Stomach smooth muscle (tissue), 2 donors: Measurements from ENCODE around the gene CYP1A2.
A peak's percentile ranks its signal among the peaks of the same experiment; 100 is the strongest.

Experiments
- H3K27ac ChIP-seq: one replicate; pipeline ENCODE4 v1.7.0; 2013; ENCODE audit warnings: mild to moderate bottlenecking, low read length, inconsistent platforms
- H3K27me3 ChIP-seq, 2 donors: one replicate each; pipeline ENCODE4 v1.7.0; 2013; ENCODE audit warnings: low read length in 2 of 2; ENCODE audit not compliant: insufficient read depth in 2 of 2, control insufficient read depth in 1 of 2
- H3K36me3 ChIP-seq, 2 donors: one replicate each; pipeline ENCODE4 v1.7.0; 2013; ENCODE audit warnings: low read length in 2 of 2; ENCODE audit not compliant: control insufficient read depth in 2 of 2, insufficient read depth in 2 of 2
- H3K4me1 ChIP-seq: one replicate; pipeline ENCODE4 v1.7.0; 2013; ENCODE audit warnings: low read length; ENCODE audit not compliant: control insufficient read depth, insufficient read depth
- H3K4me3 ChIP-seq, 2 donors: one replicate each; pipeline ENCODE4 v1.7.0; 2013; ENCODE audit warnings: low read length in 2 of 2
- H3K9ac ChIP-seq, 2 donors: one replicate each; pipeline ENCODE4 v1.7.0; 2013; ENCODE audit warnings: low read length in 2 of 2, mild to moderate bottlenecking in 1 of 2
- H3K9me3 ChIP-seq, 2 donors: one replicate each; pipeline ENCODE4 v1.7.0; 2013; ENCODE audit warnings: low read length in 2 of 2; ENCODE audit not compliant: control insufficient read depth in 2 of 2
- donor health status: healthy.
- donor health status: Pancreatic carcinoma.

CYP1A2 gene

GRCh38 chr15:74798388-74799254 is 50.0 kb downstream of the CYP1A2 start:
- Histone ChIP-seq H3K27me3 (no peaks in the 10 kb centered on the region), H3K9me3 (no peaks in the 10 kb centered on the region), H3K4me3 (no peak overlapping the region), H3K36me3 (peaks cover 15 to 17% of the 10 kb centered on the region in 2 donors), H3K4me1 (peaks cover 5% of the 10 kb centered on the region), H3K9ac (no peak overlapping the region), H3K27ac (no peak overlapping the region)

- Histone ChIP-seq H3K9ac (no peak overlapping the region), H3K27ac (no peak overlapping the region), H3K27me3 (no peaks in the 10 kb centered on the region), H3K36me3 (peaks cover 15 to 22% of the 10 kb centered on the region in 2 donors), H3K4me1 (peaks cover 5% of the 10 kb centered on the region), H3K4me3 (no peak overlapping the region), H3K9me3 (no peaks in the 10 kb centered on the region)
These were observed 50.7 kb downstream of the CYP1A2 start for GRCh38 chr15:74799255-74799855.

GRCh38 chr15:74799856-74800558 is 51.4 kb downstream of the CYP1A2 start:
- Histone ChIP-seq H3K36me3 (peaks cover 15 to 22% of the 10 kb centered on the region in 2 donors), H3K4me3 (no peak overlapping the region), H3K9ac (no peak overlapping the region), H3K9me3 (no peaks in the 10 kb centered on the region), H3K4me1 (peaks cover 5% of the 10 kb centered on the region), H3K27ac (no peak overlapping the region), H3K27me3 (no peaks in the 10 kb centered on the region)

- H3K9ac ChIP-seq: no peak overlapping the region
- H3K4me3 ChIP-seq: no peak overlapping the region
- H3K27ac ChIP-seq: no peak overlapping the region
- H3K27me3 ChIP-seq: no peaks in the 10 kb centered on the region
- no peaks in the 10 kb centered on the region for H3K9me3 ChIP-seq
- peaks cover 5% of the 10 kb centered on the region for H3K4me1 ChIP-seq
- peaks cover 15 to 22% of the 10 kb centered on the region in 2 donors for H3K36me3 ChIP-seq
These were observed 52.0 kb downstream of the CYP1A2 start for GRCh38 chr15:74800559-74801094.

GRCh38 chr15:74801311-74801997 is 52.8 kb downstream of the CYP1A2 start:
- no peaks in the 10 kb centered on the region for H3K27me3 ChIP-seq
- H3K4me1 ChIP-seq: peaks cover 5% of the 10 kb centered on the region
- H3K4me3 ChIP-seq: no peak overlapping the region
- H3K9ac ChIP-seq: no peak overlapping the region
- no peak overlapping the region for H3K27ac ChIP-seq
- H3K36me3 ChIP-seq: peaks cover 15 to 22% of the 10 kb centered on the region in 2 donors
- H3K9me3 ChIP-seq: no peaks in the 10 kb centered on the region

- Histone ChIP-seq H3K4me3 (no peak overlapping the region), H3K27me3 (no peaks in the 10 kb centered on the region), H3K27ac (no peak overlapping the region), H3K9ac (no peak overlapping the region), H3K36me3 (peaks cover 15 to 22% of the 10 kb centered on the region in 2 donors), H3K9me3 (no peaks in the 10 kb centered on the region), H3K4me1 (peaks cover 5% of the 10 kb centered on the region)
These were observed 53.6 kb downstream of the CYP1A2 start for GRCh38 chr15:74802290-74802689.

GRCh38 chr15:74802862-74803447 is 54.3 kb downstream of the CYP1A2 start:
- H3K27me3 ChIP-seq: no peaks in the 10 kb centered on the region
- no peaks in the 10 kb centered on the region for H3K9me3 ChIP-seq
- H3K27ac ChIP-seq: no peak overlapping the region
- H3K4me3 ChIP-seq: no peak overlapping the region
- peaks cover 15 to 22% of the 10 kb centered on the region in 2 donors for H3K36me3 ChIP-seq
- H3K4me1 ChIP-seq: peaks cover 5% of the 10 kb centered on the region
- no peak overlapping the region for H3K9ac ChIP-seq

- H3K36me3 ChIP-seq: peaks cover 5 to 15% of the 10 kb centered on the region in 2 donors
- H3K27ac ChIP-seq: no peak overlapping the region
- no peak overlapping the region for H3K4me3 ChIP-seq
- H3K9ac ChIP-seq: peak overlapping the region in 1 of 2 donors; percentile 21
- peaks cover 2% of the 10 kb centered on the region for H3K4me1 ChIP-seq
- no peaks in the 10 kb centered on the region for H3K9me3 ChIP-seq
- H3K27me3 ChIP-seq: no peaks in the 10 kb centered on the region
These were observed 56.3 kb downstream of the CYP1A2 start for GRCh38 chr15:74804935-74805334.
